ES-I3 (cell line): ENCODE data around the gene TRIM14.

ENCODE experiments used
- H3K36me3 ChIP-seq: 2 replicates; pipeline ENCODE4 v1.6.1; 2013; ENCODE audit warnings: mild to moderate bottlenecking, low read length, control low read depth, moderate library complexity; ENCODE audit not compliant: insufficient read depth
- H3K4me1 ChIP-seq: 2 replicates; pipeline ENCODE4 v1.6.1; 2013; ENCODE audit warnings: mild to moderate bottlenecking, control low read depth, low read length; ENCODE audit not compliant: insufficient read depth
- H3K9ac ChIP-seq: 2 replicates; pipeline ENCODE4 v1.6.1; 2013; ENCODE audit warnings: low read depth, mild to moderate bottlenecking, low read length, moderate library complexity
- H3K9me3 ChIP-seq: 2 replicates; pipeline ENCODE4 v1.6.1; 2013; ENCODE audit warnings: mild to moderate bottlenecking, low read length, moderate library complexity; ENCODE audit not compliant: control insufficient read depth, insufficient read depth

Gene TRIM14

DNA sequence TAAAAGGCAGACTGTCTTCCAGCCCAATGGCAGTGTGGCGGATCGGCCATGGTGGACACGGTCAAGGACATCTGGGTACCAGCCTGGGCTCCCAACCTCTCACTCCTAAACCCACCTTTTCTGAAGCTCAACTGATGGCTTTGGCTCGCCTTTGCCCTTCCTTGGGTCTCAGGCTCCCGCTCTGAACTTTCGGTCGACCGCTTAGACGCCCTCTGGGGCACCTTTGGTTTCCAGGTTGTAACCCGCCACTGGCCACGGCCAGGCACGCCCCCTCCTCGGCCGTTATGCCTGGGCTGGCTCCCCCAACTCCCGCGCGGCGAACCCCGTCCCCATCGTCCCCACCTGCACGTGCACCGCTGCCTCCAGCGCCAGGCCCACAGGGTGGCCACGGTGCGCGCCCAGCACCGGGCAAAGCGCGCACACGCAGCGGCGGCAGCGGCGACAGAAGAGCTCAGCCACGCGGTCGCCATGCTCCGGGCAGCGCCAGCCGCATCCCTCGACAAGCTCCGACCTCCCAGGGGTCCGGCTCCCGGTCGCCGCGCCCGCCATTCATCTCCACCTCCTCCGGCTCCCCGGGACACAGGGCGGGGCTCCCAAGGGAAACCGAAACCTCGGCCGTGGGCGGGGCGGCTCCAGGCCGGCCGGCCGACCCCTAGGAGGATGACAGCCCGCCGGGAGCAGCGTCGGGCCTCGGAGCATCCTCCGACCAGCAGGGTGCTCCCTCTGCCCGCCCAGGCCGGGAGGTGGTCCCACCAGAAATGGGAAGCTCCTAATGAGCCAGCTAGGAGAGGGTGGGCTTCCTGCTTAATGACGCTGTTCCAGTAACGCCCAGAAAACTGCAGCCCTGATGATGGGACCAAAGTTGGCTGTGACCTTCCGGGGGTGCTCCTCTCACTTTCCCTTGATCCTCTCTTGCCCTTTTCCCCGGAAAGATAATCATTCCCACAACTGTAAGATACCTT lies at the start of gene TRIM14:
Gene TRIM14 (minus strand): TSS at position 583 of the 962 bp plus-strand sequence. CDS start 34 bp downstream, at position 549.
- H3K36me3 ChIP-seq: no peaks in the 10 kb centered on the region
- no peaks in the 10 kb centered on the region for H3K9me3 ChIP-seq
- peak within 1 kb of the TSS; percentile 53 for H3K9ac ChIP-seq
- H3K4me1 ChIP-seq: no peaks in the 10 kb centered on the region; the same call in 1 of the 2 replicates

DNA sequence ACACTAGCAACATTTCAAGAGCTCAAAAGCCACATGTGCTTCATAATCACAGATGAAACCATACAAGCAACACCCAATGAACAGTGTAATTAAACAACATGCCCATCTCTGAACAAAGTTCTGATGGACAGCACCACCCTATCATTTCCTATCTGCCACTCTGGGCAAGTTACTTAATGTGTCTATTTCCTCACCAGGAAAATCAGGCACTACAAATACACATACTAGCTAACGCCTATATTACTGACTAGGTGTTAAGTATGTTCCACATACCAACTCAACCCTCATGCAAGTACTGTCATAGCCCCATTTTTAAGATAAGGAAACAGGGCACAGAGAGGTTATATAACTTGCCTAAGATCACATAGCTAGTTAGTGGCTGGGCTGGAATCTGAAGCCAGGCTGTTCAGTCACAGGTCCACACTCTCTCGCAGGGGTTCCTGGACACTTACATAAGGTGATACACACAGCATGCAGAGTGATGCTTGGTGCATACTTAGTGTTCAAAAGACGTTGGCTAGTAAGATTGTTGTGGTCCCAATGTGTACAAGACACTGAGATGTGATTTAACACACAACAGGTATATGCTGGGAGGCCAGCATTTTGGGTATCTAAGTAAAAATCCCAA lies 49.2 kb upstream of the TRIM14 start:
- Histone ChIP-seq H3K36me3 (no peaks in the 10 kb centered on the region), H3K4me1 (peaks cover 34% of the 10 kb centered on the region), H3K9me3 (no peaks in the 10 kb centered on the region), H3K9ac (no peak overlapping the region)

- Histone ChIP-seq H3K9me3 (no peaks in the 10 kb centered on the region), H3K4me1 (peaks cover 15% of the 10 kb centered on the region), H3K9ac (no peak overlapping the region), H3K36me3 (no peaks in the 10 kb centered on the region)
These were observed 45.9 kb upstream of the TRIM14 start for GRCh38 chr9:98164912-98165311.

DNA sequence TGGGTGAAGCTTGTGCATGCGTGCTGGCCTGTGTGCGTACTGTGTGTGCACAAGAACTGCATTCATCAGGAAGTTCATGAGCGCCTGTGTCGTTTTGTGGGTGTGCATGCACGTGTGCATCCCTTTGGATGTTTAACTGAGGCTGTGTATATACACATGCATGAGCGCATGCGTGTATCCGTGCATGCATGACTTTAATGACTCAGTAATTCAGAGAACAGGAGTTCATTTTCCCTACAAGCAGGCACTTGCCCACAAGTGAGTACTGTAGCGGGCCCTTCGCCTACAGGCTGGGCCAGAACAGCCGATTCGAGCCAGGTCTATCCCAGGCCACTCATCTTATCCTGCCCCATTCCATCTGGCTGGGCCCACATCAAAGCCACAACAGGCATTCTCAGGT lies 43.6 kb upstream of the TRIM14 start:
- no peaks in the 10 kb centered on the region for H3K9me3 ChIP-seq
- no peaks in the 10 kb centered on the region; the same call in 1 of the 2 replicates for H3K4me1 ChIP-seq

GRCh38 chr9:98161851-98162250 lies 42.8 kb upstream of the TRIM14 start:
- Histone ChIP-seq H3K9me3 (no peaks in the 10 kb centered on the region), H3K9ac (no peak overlapping the region), H3K4me1 (no peaks in the 10 kb centered on the region), H3K36me3 (no peaks in the 10 kb centered on the region)

More for the DNA sequence above, 43.6 kb upstream of the TRIM14 start:
- Histone ChIP-seq H3K36me3 (no peaks in the 10 kb centered on the region), H3K9ac (no peak overlapping the region)

DNA sequence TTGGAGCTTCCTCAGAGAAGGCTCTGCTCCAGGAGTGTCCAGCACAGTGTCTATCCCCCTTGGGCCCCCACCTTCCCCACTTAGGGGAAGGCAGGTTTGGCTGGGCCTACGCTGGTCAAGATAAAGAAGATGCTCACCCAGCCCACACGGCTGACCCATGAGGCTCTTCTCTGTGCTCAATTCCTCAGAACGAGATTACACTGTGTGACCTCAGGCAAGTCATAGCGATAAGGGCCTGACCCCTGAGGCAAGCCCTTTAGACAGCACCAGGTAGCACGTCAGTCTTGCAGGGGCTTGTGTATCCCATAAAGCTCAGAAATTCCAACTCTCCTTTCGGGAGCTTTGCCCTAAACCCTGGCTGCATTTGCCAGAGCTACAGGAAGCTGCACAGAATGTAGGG lies 40.8 kb upstream of the TRIM14 start:
- H3K4me1 ChIP-seq: no peaks in the 10 kb centered on the region
- H3K36me3 ChIP-seq: 0 out of 2 replicates have a peak, but pooled peaks cover under 1% of the 10 kb centered on the region
- H3K9ac ChIP-seq: no peak overlapping the region
- no peaks in the 10 kb centered on the region for H3K9me3 ChIP-seq

DNA sequence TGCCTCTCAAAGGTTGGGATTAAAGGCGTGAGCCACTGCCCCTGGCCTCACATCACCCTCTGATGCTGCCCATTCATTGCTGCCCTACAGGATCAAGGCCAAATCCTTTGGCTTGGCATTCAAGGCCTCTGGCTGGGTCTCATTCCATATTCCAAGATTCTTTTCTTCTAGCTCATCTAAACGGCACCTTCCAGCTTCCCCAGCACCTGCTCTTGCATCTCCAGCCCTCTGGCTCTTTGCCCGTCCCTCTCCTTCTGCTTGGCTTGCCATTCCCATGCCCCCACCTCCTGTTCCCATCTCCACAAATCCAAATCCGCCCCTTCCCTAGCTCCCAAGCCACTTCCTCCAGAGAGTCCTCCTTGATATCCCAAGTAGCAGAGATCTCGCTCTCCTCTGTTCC lies 40.3 kb upstream of the TRIM14 start:
- Histone ChIP-seq H3K9me3 (no peaks in the 10 kb centered on the region), H3K4me1 (no peaks in the 10 kb centered on the region), H3K36me3 (peaks cover 5% of the 10 kb centered on the region; the same call in 1 of the 2 replicates), H3K9ac (no peak overlapping the region)

GRCh38 chr9:98158071-98158831 lies 39.2 kb upstream of the TRIM14 start:
- Histone ChIP-seq H3K36me3 (peaks cover 6% of the 10 kb centered on the region; the same call in 1 of the 2 replicates), H3K9me3 (no peaks in the 10 kb centered on the region), H3K9ac (no peak overlapping the region), H3K4me1 (no peaks in the 10 kb centered on the region)

DNA sequence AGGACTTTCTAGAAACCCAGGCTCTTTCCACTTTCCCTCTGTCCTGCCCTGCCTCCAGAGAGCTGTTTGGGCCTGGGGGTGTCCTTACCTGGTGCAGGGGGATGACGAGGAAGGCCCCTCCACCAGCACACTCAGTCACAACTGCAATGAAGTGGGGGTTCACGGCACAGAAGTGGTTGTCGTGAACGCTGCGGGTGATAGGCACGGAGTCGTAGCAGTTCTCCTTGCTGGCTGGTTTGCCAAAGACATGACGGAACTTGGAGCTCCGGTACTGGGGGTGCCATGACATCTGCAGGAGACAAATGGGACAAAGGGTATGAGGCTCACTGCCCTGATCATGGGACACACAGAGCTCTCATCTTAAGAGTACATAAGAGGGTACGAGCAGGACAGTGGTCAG lies 38.4 kb upstream of the TRIM14 start:
- Histone ChIP-seq H3K36me3 (peaks cover 6% of the 10 kb centered on the region; the same call in 1 of the 2 replicates), H3K9me3 (no peaks in the 10 kb centered on the region), H3K4me1 (no peaks in the 10 kb centered on the region), H3K9ac (no peak overlapping the region)

DNA sequence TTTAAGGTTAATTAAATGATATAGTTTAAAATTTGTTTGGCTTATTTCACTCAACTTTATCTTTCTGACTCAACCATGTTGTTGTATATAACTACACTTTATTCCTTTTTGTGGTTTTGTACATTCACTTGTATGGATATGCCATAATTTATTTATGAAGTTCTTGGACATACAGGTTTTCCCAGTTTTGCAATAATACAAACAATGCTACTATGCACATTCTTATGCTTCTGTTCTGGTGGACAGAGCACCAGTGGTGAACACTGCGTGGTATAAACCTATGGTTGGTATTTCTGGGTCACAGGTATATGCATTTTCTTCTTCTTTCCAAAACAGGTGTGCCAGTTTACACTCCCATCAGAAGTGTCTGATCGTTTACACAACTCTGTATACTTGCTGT lies 35.7 kb upstream of the TRIM14 start:
- Histone ChIP-seq H3K4me1 (no peaks in the 10 kb centered on the region), H3K36me3 (peaks cover 6% of the 10 kb centered on the region; the same call in 1 of the 2 replicates), H3K9ac (no peak overlapping the region), H3K9me3 (no peaks in the 10 kb centered on the region)

- H3K9me3 ChIP-seq: no peaks in the 10 kb centered on the region
- H3K4me1 ChIP-seq: no peaks in the 10 kb centered on the region
- no peak overlapping the region for H3K9ac ChIP-seq
- H3K36me3 ChIP-seq: peaks cover 9% of the 10 kb centered on the region; the same call in 1 of the 2 replicates
These were observed 33.5 kb upstream of the TRIM14 start for GRCh38 chr9:98152526-98152925.

- Histone ChIP-seq H3K9me3 (no peaks in the 10 kb centered on the region), H3K9ac (no peak overlapping the region), H3K4me1 (peaks cover 5% of the 10 kb centered on the region; the same call in 1 of the 2 replicates), H3K36me3 (peaks cover 9% of the 10 kb centered on the region; the same call in 1 of the 2 replicates)
These were observed 31.7 kb upstream of the TRIM14 start for GRCh38 chr9:98150721-98151120.

DNA sequence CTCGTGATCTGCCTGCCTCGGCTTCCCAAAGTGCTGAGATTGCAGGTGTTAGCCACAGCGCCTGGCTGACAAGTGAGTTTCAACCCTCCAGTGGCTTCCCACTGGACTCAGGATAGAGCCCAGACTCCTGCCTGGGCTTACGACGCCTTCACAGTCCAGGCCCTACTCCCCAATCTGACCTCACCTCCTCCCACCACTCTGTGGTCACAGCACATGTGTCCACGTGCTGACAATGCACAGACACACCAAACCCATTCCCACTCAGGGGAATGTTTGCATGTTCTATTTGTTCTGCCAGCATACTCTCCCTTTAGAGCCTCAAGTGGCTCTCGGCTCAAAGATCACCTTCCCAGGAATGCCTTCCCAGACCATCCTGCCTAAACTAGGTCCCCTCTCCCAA lies 31.1 kb upstream of the TRIM14 start:
- H3K4me1 ChIP-seq: peaks cover 5% of the 10 kb centered on the region; the same call in 1 of the 2 replicates
- H3K9ac ChIP-seq: no peak overlapping the region

DNA sequence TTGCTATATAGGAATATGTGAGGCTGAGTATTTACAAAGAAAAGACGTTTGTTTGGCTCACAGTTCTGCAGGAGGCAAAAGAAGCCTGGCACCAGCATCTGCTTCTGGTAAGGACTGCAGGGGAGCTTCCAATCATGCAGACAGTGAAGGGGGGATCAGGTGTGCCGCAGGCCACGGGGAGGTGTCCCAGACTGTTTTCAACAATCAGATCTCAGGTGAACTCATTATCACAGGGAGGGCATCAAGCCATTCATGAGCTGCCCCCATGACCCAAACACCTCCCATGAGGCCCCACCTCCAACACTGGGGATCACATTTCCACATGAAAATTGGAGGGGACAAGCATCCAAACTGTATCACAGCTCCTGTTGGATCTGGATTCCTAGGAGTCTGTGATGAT lies 30.4 kb upstream of the TRIM14 start:
- Histone ChIP-seq H3K36me3 (0 out of 2 replicates have a peak, but pooled peaks cover 5% of the 10 kb centered on the region), H3K9me3 (no peaks in the 10 kb centered on the region), H3K9ac (no peak overlapping the region), H3K4me1 (peaks cover 5% of the 10 kb centered on the region; the same call in 1 of the 2 replicates)

More for the DNA sequence above, 31.1 kb upstream of the TRIM14 start:
- Histone ChIP-seq H3K36me3 (peaks cover 9% of the 10 kb centered on the region; the same call in 1 of the 2 replicates), H3K9me3 (no peaks in the 10 kb centered on the region)
